ENCODE measurements around the gene ASB8.

The ASB8 gene

DNA sequence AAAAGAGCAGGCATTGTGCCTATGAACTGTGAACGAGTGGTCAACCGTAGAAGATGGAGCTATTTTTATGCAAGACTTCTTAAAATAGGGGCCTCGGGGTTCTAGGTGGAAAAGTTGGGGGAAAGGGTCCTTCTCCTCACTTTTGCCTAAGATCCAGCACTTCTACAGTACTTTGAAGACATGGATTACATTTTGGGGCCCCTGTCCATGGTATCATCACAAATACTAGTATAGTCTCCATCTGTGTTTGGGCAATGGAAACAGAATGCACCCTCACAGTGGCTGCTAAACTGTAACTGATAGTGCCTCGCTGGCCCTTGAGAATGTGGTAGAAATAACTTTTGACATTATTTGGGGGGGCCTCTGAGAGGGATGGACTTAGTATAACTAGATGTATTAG lies 20.7 kb upstream of the ASB8 start:
- TF ChIP-seq, protein P1, sequence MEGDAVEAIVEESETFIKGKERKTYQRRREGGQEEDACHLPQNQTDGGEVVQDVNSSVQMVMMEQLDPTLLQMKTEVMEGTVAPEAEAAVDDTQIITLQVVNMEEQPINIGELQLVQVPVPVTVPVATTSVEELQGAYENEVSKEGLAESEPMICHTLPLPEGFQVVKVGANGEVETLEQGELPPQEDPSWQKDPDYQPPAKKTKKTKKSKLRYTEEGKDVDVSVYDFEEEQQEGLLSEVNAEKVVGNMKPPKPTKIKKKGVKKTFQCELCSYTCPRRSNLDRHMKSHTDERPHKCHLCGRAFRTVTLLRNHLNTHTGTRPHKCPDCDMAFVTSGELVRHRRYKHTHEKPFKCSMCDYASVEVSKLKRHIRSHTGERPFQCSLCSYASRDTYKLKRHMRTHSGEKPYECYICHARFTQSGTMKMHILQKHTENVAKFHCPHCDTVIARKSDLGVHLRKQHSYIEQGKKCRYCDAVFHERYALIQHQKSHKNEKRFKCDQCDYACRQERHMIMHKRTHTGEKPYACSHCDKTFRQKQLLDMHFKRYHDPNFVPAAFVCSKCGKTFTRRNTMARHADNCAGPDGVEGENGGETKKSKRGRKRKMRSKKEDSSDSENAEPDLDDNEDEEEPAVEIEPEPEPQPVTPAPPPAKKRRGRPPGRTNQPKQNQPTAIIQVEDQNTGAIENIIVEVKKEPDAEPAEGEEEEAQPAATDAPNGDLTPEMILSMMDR (conservative IDR thresholded peaks at IDR 0.05; ENCODE audit: low read depth, low read length) = no peak
- H3K27me3 ChIP-seq (ENCODE audit: insufficient read depth, low read depth) = no peaks in the 10 kb centered on the region

GRCh38 chr12:48176417-48176751 lies 19.1 kb upstream of the ASB8 start:
- peak overlapping the region; percentile 13; the same call in 1 of the 2 replicates for H3K4me2 ChIP-seq
- no peaks in the 10 kb centered on the region for H4K20me1 ChIP-seq (ENCODE audit: insufficient read depth)
- no peak overlapping the region for H2AFZ ChIP-seq (ENCODE audit: low read depth)
- no peaks in the 10 kb centered on the region for H3K27me3 ChIP-seq (ENCODE audit: insufficient read depth, low read depth)
- peaks cover 28% of the 10 kb centered on the region for H3K4me1 ChIP-seq (ENCODE audit: low read depth, poor library complexity, severe bottlenecking)
- H3K27ac ChIP-seq = no peak overlapping the region
- H3K36me3 ChIP-seq (ENCODE audit: insufficient read depth) = no peaks in the 10 kb centered on the region
- H3K79me2 ChIP-seq (ENCODE audit: insufficient read depth, low read depth) = no peaks in the 10 kb centered on the region
- TF ChIP-seq, protein P1 (conservative IDR thresholded peaks at IDR 0.05; ENCODE audit: low read depth, low read length) = no peak
- H3K4me3 ChIP-seq (IDR thresholded peaks at IDR 0.05; ENCODE audit: insufficient read depth, low read depth, low read length) = no peak overlapping the region
- no peak overlapping the region for H3K9ac ChIP-seq

More for the DNA sequence above, 20.7 kb upstream of the ASB8 start:
- Histone ChIP-seq H4K20me1 (ENCODE audit: insufficient read depth) (no peaks in the 10 kb centered on the region), H3K4me3 (IDR thresholded peaks at IDR 0.05; ENCODE audit: insufficient read depth, low read depth, low read length) (no peak overlapping the region), H3K36me3 (ENCODE audit: insufficient read depth) (no peaks in the 10 kb centered on the region), H3K27ac (no peak overlapping the region), H2AFZ (ENCODE audit: low read depth) (no peak overlapping the region), H3K9ac (no peak overlapping the region), H3K4me2 (no peak overlapping the region; the same call in 1 of the 2 replicates), H3K79me2 (ENCODE audit: insufficient read depth, low read depth) (no peaks in the 10 kb centered on the region), H3K4me1 (ENCODE audit: low read depth, poor library complexity, severe bottlenecking) (peaks cover 34% of the 10 kb centered on the region)

- H2AFZ ChIP-seq (ENCODE audit: low read depth) = peak overlapping the region; percentile 9; the same call in 1 of the 2 replicates
- peak overlapping the region; percentile 13; the same call in 1 of the 2 replicates for H3K4me2 ChIP-seq
- no peak overlapping the region for H3K27ac ChIP-seq
- H3K36me3 ChIP-seq (ENCODE audit: insufficient read depth) = no peaks in the 10 kb centered on the region
- TF ChIP-seq, protein P1 (conservative IDR thresholded peaks at IDR 0.05; ENCODE audit: low read depth, low read length) = no peak
- no peaks in the 10 kb centered on the region for H3K79me2 ChIP-seq (ENCODE audit: insufficient read depth, low read depth)
- H3K4me1 ChIP-seq (ENCODE audit: low read depth, poor library complexity, severe bottlenecking) = peaks cover 28% of the 10 kb centered on the region
- no peaks in the 10 kb centered on the region for H3K27me3 ChIP-seq (ENCODE audit: insufficient read depth, low read depth)
- H3K9ac ChIP-seq = no peak overlapping the region
- no peak overlapping the region for H3K4me3 ChIP-seq (IDR thresholded peaks at IDR 0.05; ENCODE audit: insufficient read depth, low read depth, low read length)
- H4K20me1 ChIP-seq (ENCODE audit: insufficient read depth) = no peaks in the 10 kb centered on the region
Measured at GRCh38 chr12:48175613-48176416, 18.5 kb upstream of the ASB8 start.

DNA sequence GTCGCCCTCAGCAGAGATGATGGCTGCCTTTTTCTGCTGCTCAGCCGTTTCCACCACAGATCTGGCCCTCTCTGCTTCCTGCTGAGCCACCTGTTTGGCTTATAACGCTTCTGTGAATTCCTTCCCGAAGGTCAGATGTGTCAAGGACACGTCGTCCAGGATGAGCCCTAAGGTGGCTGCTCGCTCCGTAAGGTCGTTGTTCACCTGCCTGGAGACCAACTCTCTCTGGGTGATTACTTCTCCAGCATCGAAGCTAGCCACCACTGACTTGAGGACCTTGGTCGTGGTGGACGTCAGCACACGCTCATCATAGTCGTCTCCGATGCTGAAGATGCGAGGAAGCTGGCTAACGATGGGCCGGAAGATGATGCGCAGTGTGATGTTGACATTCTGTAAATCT lies 11.7 kb upstream of the ASB8 start:
- H2AFZ ChIP-seq (ENCODE audit: low read depth) = no peak overlapping the region

More for the DNA sequence above, 11.7 kb upstream of the ASB8 start:
- Histone ChIP-seq H3K4me3 (IDR thresholded peaks at IDR 0.05; ENCODE audit: insufficient read depth, low read depth, low read length) (no peak overlapping the region), H4K20me1 (ENCODE audit: insufficient read depth) (no peaks in the 10 kb centered on the region), H3K4me2 (no peak overlapping the region), H3K36me3 (ENCODE audit: insufficient read depth) (no peaks in the 10 kb centered on the region), H3K4me1 (ENCODE audit: low read depth, poor library complexity, severe bottlenecking) (no peaks in the 10 kb centered on the region), H3K79me2 (ENCODE audit: insufficient read depth, low read depth) (no peaks in the 10 kb centered on the region), H3K27ac (no peak overlapping the region), H3K27me3 (ENCODE audit: insufficient read depth, low read depth) (no peaks in the 10 kb centered on the region), H3K9ac (no peak overlapping the region)
- TF ChIP-seq, protein P1 (conservative IDR thresholded peaks at IDR 0.05; ENCODE audit: low read depth, low read length) = no peak
